ENCODE data around the gene EMP1. TPM values are rescaled to one million over a fixed set of nuclear protein-coding genes. Genes with fewer than 3 reads are reported as not detected.

The EMP1 gene
- total RNA-seq, 1 experiment from 2014 or later = 0.63 TPM

GRCh38 chr12:13210236-13211190, 14.0 kb downstream of the EMP1 start:
- TF ChIP-seq CTCF (conservative IDR thresholded peaks at IDR 0.05) = no peak
- no peak overlapping the region for H2AK5ac ChIP-seq (ENCODE audit: insufficient read length, low read length)
- no peak overlapping the region for H2BK12ac ChIP-seq (ENCODE audit: insufficient read length, low read depth, low read length)
- no peak overlapping the region for H2BK20ac ChIP-seq (ENCODE audit: low read depth, low read length, poor library complexity, severe bottlenecking)
- no peak overlapping the region for H3K9ac ChIP-seq (ENCODE audit: extremely low read depth, insufficient read length, low read length)
- H3K4ac ChIP-seq (ENCODE audit: low read depth, low read length) = no peak overlapping the region
- Mint-ChIP-seq H3K27ac (no peak overlapping the region), H3K4me1 (peaks cover 35 to 42% of the 10 kb centered on the region in 2 experiments), H3K36me3 (ENCODE audit: insufficient read depth in 1 of 3, low read depth in 3 of 3) (no peaks in the 10 kb centered on the region), H3K9me3 (no peaks in the 10 kb centered on the region), H3K4me3 (no peak overlapping the region; a peak in 1 of 5 replicates), H3K27me3 (ENCODE audit: low read depth) (no peaks in the 10 kb centered on the region; the same call in 1 of the 2 replicates)
- no peak overlapping the region for H3T11ph ChIP-seq (ENCODE audit: low read length)
- H3K23me2 ChIP-seq (ENCODE audit: insufficient read length, low read depth, low read length, poor library complexity, severe bottlenecking) = no peaks in the 10 kb centered on the region
- no peaks in the 10 kb centered on the region for H3K79me1 ChIP-seq (ENCODE audit: insufficient read depth, low read depth, low read length, poor library complexity, severe bottlenecking)
- no peaks in the 10 kb centered on the region for H3K79me2 ChIP-seq (ENCODE audit: insufficient read depth, low read length)
- no peak overlapping the region for H2BK120ac ChIP-seq (ENCODE audit: low read depth, low read length, poor library complexity, severe bottlenecking)
- no peak overlapping the region for H3K56ac ChIP-seq (ENCODE audit: insufficient read length, low read depth, low read length)
- H4K8ac ChIP-seq (replicated peaks; ENCODE audit: insufficient read length, low read depth, low read length) = no peak overlapping the region
- no peak overlapping the region for H3K27ac ChIP-seq (ENCODE audit: insufficient read length, low read depth, low read length)
- no peak overlapping the region for H4K5ac ChIP-seq (ENCODE audit: insufficient read length, low read depth, low read length)
- no peak overlapping the region for H3K4me2 ChIP-seq (ENCODE audit: insufficient read depth, insufficient read length, low read length)
- no peak overlapping the region for H4K91ac ChIP-seq (ENCODE audit: insufficient read length, low read depth, low read length)
- H3K9me3 ChIP-seq (ENCODE audit: control insufficient read depth, low read depth, low read length) = no peaks in the 10 kb centered on the region
- no peak overlapping the region for H3K14ac ChIP-seq (ENCODE audit: insufficient read depth, low read length)
- peaks cover 9% of the 10 kb centered on the region; the same call in 1 of the 2 replicates for H3K4me1 ChIP-seq (ENCODE audit: insufficient read depth, low read length)
- H3K27me3 ChIP-seq (ENCODE audit: insufficient read depth, low read length) = no peaks in the 10 kb centered on the region
- no peak overlapping the region for H2AFZ ChIP-seq (ENCODE audit: low read length)
- H2BK15ac ChIP-seq (ENCODE audit: low read depth, low read length) = no peak overlapping the region
- no peaks in the 10 kb centered on the region for H4K20me1 ChIP-seq (ENCODE audit: control insufficient read depth, insufficient read depth, insufficient read length)
- whole genome bisulfite sequencing (ENCODE audit: extremely low coverage, insufficient read length, low lambda C conversion rate) = no CpG with 5 or more reads among the region's 4 CpGs
- DNase-seq = no peak
- H2BK5ac ChIP-seq (ENCODE audit: insufficient read length, low read length) = no peak overlapping the region
- no peak overlapping the region for H3K23ac ChIP-seq (ENCODE audit: insufficient read length, low read depth, low read length)
- no peak overlapping the region for H3K18ac ChIP-seq (ENCODE audit: insufficient read length, low read depth, low read length)

Measured in H9 (cell line).